Measurements from ENCODE around the gene LHPP. TPM values are rescaled to one million over a fixed set of nuclear protein-coding genes. Genes with fewer than 3 reads are reported as not detected.

The LHPP gene
- total and polyA plus RNA-seq, 9 donors, result 4.3 to 19.9 (median 12.6) TPM

DNA sequence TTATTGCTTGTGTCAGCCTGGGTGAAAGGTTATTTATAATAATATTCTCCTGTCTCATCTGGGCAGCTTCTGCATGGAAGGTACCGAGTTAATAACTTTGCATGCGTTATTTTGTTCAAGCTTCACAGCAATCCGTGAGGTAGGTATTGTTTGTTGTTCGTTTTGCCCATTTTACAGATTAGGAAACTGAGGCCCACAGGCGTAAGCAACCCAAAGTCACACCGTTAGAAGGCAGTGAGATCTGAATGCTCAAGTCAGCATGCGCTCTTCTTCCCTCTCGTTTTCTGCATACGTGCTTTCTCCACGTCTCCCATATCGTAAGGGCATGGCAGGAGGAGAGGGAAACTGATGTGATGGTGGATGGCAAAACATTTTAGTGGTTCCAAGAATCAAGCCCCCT lies 34.1 kb downstream of the LHPP start:
- Histone ChIP-seq H3K27ac (no peak overlapping the region), H3K4me3 (no peak overlapping the region), H3K4me1 (ENCODE audit: insufficient read depth) (no peaks in the 10 kb centered on the region), H3K27me3 (no peaks in the 10 kb centered on the region), H3K9me3 (no peaks in the 10 kb centered on the region), H3K36me3 (no peaks in the 10 kb centered on the region)
- no peak for DNase-seq
- intact Hi-C loops (cut with DNase I), result loop anchor here in 1 of 4 donors (5.0 kb wide), 1 partner anchor 1478 kb away; no protein-coding TSS in a partner anchor
- TF ChIP-seq EP300 (IDR thresholded peaks at IDR 0.05) (no peak), POLR2A (IDR thresholded peaks at IDR 0.05) (no peak)
- TF ChIP-seq, protein P1, sequence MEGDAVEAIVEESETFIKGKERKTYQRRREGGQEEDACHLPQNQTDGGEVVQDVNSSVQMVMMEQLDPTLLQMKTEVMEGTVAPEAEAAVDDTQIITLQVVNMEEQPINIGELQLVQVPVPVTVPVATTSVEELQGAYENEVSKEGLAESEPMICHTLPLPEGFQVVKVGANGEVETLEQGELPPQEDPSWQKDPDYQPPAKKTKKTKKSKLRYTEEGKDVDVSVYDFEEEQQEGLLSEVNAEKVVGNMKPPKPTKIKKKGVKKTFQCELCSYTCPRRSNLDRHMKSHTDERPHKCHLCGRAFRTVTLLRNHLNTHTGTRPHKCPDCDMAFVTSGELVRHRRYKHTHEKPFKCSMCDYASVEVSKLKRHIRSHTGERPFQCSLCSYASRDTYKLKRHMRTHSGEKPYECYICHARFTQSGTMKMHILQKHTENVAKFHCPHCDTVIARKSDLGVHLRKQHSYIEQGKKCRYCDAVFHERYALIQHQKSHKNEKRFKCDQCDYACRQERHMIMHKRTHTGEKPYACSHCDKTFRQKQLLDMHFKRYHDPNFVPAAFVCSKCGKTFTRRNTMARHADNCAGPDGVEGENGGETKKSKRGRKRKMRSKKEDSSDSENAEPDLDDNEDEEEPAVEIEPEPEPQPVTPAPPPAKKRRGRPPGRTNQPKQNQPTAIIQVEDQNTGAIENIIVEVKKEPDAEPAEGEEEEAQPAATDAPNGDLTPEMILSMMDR (IDR thresholded peaks at IDR 0.05), result no peak
- 97 to 98% (median 98%) methylated on average over 11 of the region's 11 CpGs for WGBS, 3 donors

GRCh38 chr10:124496150-124496549 lies 34.5 kb downstream of the LHPP start:
- Histone ChIP-seq H3K4me3 (no peak overlapping the region), H3K9me3 (no peaks in the 10 kb centered on the region), H3K27ac (no peak overlapping the region), H3K36me3 (no peaks in the 10 kb centered on the region), H3K4me1 (ENCODE audit: insufficient read depth) (no peaks in the 10 kb centered on the region), H3K27me3 (no peaks in the 10 kb centered on the region)
- DNase-seq, result no peak
- intact Hi-C loops (cut with DNase I), result loop anchor here in 1 of 4 donors (5.0 kb wide), 1 partner anchor 1479 kb away; no protein-coding TSS in a partner anchor
- TF ChIP-seq EP300 (IDR thresholded peaks at IDR 0.05), result no peak
- TF ChIP-seq, protein P1 (IDR thresholded peaks at IDR 0.05), result no peak
- TF ChIP-seq POLR2A (IDR thresholded peaks at IDR 0.05), result no peak
- WGBS, 3 donors, result 93 to 97% (median 95%) methylated on average over 14 of the region's 14 CpGs

DNA sequence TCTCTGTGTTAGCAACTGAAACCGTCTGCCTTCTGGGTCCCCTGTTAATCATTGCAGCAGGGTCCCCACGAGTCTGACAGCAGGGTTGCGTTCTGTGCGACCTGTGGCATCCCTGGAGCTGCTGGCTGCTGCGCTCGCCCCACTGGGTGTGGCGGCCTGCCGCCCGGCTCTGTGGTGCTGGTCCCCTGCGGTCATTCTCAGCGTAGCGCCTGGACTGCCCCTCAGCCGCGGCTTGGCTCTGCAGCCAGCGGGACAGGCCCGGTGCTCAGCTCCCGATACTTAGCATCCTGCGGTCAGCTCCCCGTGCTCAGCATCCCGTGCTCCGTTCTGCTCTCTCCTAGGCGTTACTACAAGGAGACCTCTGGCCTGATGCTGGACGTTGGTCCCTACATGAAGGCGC lies 35.0 kb downstream of the LHPP start:
- no peak for DNase-seq
- Histone ChIP-seq H3K27ac (no peak overlapping the region), H3K4me1 (ENCODE audit: insufficient read depth) (no peaks in the 10 kb centered on the region), H3K4me3 (no peak overlapping the region), H3K9me3 (no peaks in the 10 kb centered on the region), H3K36me3 (no peaks in the 10 kb centered on the region), H3K27me3 (no peaks in the 10 kb centered on the region)
- TF ChIP-seq EP300 (IDR thresholded peaks at IDR 0.05), result no peak
- TF ChIP-seq, protein P1 (IDR thresholded peaks at IDR 0.05), result no peak
- TF ChIP-seq POLR2A (IDR thresholded peaks at IDR 0.05), result no peak
- intact Hi-C loops (cut with DNase I), result loop anchor here in 1 of 4 donors (5.0 kb wide), 1 partner anchor 1479 kb away; no protein-coding TSS in a partner anchor
- WGBS, 3 donors, result 91 to 96% (median 93%) methylated on average over 21 to 24 of the region's 24 CpGs

- intact Hi-C loops (cut with DNase I), result loop anchor here in 1 of 4 donors (5.0 kb wide), 1 partner anchor 1480 kb away; no protein-coding TSS in a partner anchor
- 39 to 55% (median 42%) methylated on average over 15 of the region's 15 CpGs for WGBS, 3 donors
- no peak for TF ChIP-seq EP300 (IDR thresholded peaks at IDR 0.05)
- TF ChIP-seq POLR2A (IDR thresholded peaks at IDR 0.05), result no peak
- TF ChIP-seq, protein P1 (IDR thresholded peaks at IDR 0.05), result no peak
These were observed 35.7 kb downstream of the LHPP start for GRCh38 chr10:124497196-124497881.

More at GRCh38 chr10:124497196-124497881, 35.7 kb downstream of the LHPP start:
- Histone ChIP-seq H3K27ac (no peak overlapping the region), H3K4me1 (ENCODE audit: insufficient read depth) (no peaks in the 10 kb centered on the region), H3K36me3 (no peaks in the 10 kb centered on the region), H3K9me3 (no peaks in the 10 kb centered on the region), H3K4me3 (no peak overlapping the region), H3K27me3 (no peaks in the 10 kb centered on the region)
- DNase-seq, result no peak
